Fibroblast of lung (primary cell): ENCODE results near the gene LRRC71. TPM values are rescaled to one million over a fixed set of nuclear protein-coding genes. Genes with fewer than 3 reads are reported as not detected.

Source experiments
- DNase-seq, 2 donors: peaks; one replicate each; pipeline versions ENCODE4 v3.0.0 to v3.0.0-alpha.2; 2010; ENCODE audit warnings: low read depth in 2 of 2
- H2AFZ ChIP-seq: 2 replicates; pipeline ENCODE4 v1.5.1; 2012; ENCODE audit warnings: low read length, control low read depth, inconsistent platforms
- H3K27ac ChIP-seq: 2 replicates; pipeline ENCODE4 v1.5.1; 2011; ENCODE audit warnings: low read length, control low read depth; ENCODE audit not compliant: insufficient read depth
- H3K27me3 ChIP-seq: 2 replicates; pipeline ENCODE4 v1.5.1; 2011; ENCODE audit warnings: mild to moderate bottlenecking, low read length; ENCODE audit not compliant: control insufficient read depth, insufficient read depth
- H3K36me3 ChIP-seq: 2 replicates; pipeline ENCODE4 v1.5.1; 2011; ENCODE audit warnings: low read length; ENCODE audit not compliant: control insufficient read depth, insufficient read depth
- H3K4me1 ChIP-seq: 2 replicates; pipeline ENCODE4 v1.5.1; 2011; ENCODE audit warnings: low read length; ENCODE audit not compliant: control insufficient read depth, insufficient read depth; ENCODE audit errors: extremely low read depth
- H3K4me2 ChIP-seq: 2 replicates; pipeline ENCODE4 v1.5.1; 2011; ENCODE audit warnings: low read length, control low read depth; ENCODE audit not compliant: insufficient read depth; ENCODE audit errors: extremely low read depth
- H3K4me3 ChIP-seq, 4 experiments: fragments of 200-600 bp in 1 of 4; sonication (generic) in 1 of 4; replicated peaks in 1 of 4; 2 replicates each; pipeline ENCODE4 v1.5.1; 2011 to 2016; ENCODE audit warnings: low read length in 4 of 4, low read depth in 3 of 4, mild to moderate bottlenecking in 3 of 4, control low read depth in 2 of 4, inconsistent platforms in 1 of 4, mixed read lengths in 1 of 4; ENCODE audit not compliant: insufficient read depth in 1 of 4; ENCODE audit errors: control extremely low read depth in 1 of 4
- H3K79me2 ChIP-seq: 2 replicates; pipeline ENCODE4 v1.5.1; 2012; ENCODE audit warnings: mild to moderate bottlenecking, low read length, inconsistent platforms; ENCODE audit not compliant: control insufficient read depth, insufficient read depth
- H3K9ac ChIP-seq: 2 replicates; pipeline ENCODE4 v1.5.1; 2011; ENCODE audit warnings: mild to moderate bottlenecking, low read length, control low read depth; ENCODE audit not compliant: insufficient read depth
- H3K9me3 ChIP-seq: 2 replicates; pipeline ENCODE4 v1.5.1; 2012; ENCODE audit warnings: low read depth, low read length; ENCODE audit not compliant: control insufficient read depth, insufficient read depth
- H4K20me1 ChIP-seq: 2 replicates; pipeline ENCODE4 v1.5.1; 2011; ENCODE audit warnings: low read length; ENCODE audit not compliant: control insufficient read depth, insufficient read depth; ENCODE audit errors: extremely low read depth
- CTCF ChIP-seq, 2 donors: IDR thresholded peaks in 1 of 2; conservative IDR thresholded peaks in 1 of 2; 1 replicate in 1 of 2; 2 replicates in 1 of 2; pipeline ENCODE4 v1.5.1; 2011 to 2012; ENCODE audit warnings: low read length in 2 of 2, control low read depth in 1 of 2, inconsistent platforms in 1 of 2, low read depth in 1 of 2, mild to moderate bottlenecking in 1 of 2
- EZH2 ChIP-seq: IDR thresholded peaks from 2 replicates; pipeline ENCODE4 v1.5.1; 2012; ENCODE audit warnings: low read length, control low read depth, mild to moderate bottlenecking; ENCODE audit errors: missing control alignments
- polyA plus RNA-seq, 2 donors: library from polyadenylated mRNA; depleted of rRNA in 1 of 2; stranded (reverse) in 1 of 2; unstranded in 1 of 2; fragments of >200 nt; gene quantifications; 2 replicates each; pipeline ENCODE4 v1.2.1, GENCODE V29; 2011 to 2012; ENCODE audit warnings: missing spikeins in 1 of 2
- total RNA-seq: library from RNA; depleted of rRNA; stranded (reverse); fragments of >200 nt; gene quantifications from 2 replicates; pipeline ENCODE4 v1.2.1, GENCODE V29; 2014

The LRRC71 gene
- total and polyA plus RNA-seq, 2 donors (not counting 1 experiment from before 2014, with no cell fraction given): 1.8 TPM; not detected in 1

- no peaks in the 10 kb centered on the region for H4K20me1 ChIP-seq
- no peak overlapping the region for H3K4me3 ChIP-seq
- TF ChIP-seq EZH2: no peak
- TF ChIP-seq CTCF (conservative IDR thresholded peaks at IDR 0.05 in 1 of 2, IDR thresholded peaks at IDR 0.05 in 1 of 2; ENCODE audit: low read depth in 1 of 2, low read length in 2 of 2): no peak
- no peaks in the 10 kb centered on the region for H3K79me2 ChIP-seq
- H3K4me1 ChIP-seq: no peaks in the 10 kb centered on the region
- no peak overlapping the region for H3K9ac ChIP-seq
- H3K36me3 ChIP-seq: peaks cover 21% of the 10 kb centered on the region
- no peaks in the 10 kb centered on the region for H3K9me3 ChIP-seq
- no peaks in the 10 kb centered on the region for H3K27me3 ChIP-seq
- H3K4me2 ChIP-seq: no peak overlapping the region
- no peak for DNase-seq
- no peak overlapping the region for H2AFZ ChIP-seq
- H3K27ac ChIP-seq: no peak overlapping the region
Observed at GRCh38 chr1:156958247-156958714, 37.8 kb downstream of the LRRC71 start.

- H2AFZ ChIP-seq: no peak overlapping the region
- no peaks in the 10 kb centered on the region for H3K4me1 ChIP-seq
- DNase-seq: peak in 1 of 2 donors; percentile 84
- no peaks in the 10 kb centered on the region for H4K20me1 ChIP-seq
- TF ChIP-seq EZH2 (no peak), CTCF (conservative IDR thresholded peaks at IDR 0.05 in 1 of 2, IDR thresholded peaks at IDR 0.05 in 1 of 2; ENCODE audit: low read depth in 1 of 2, low read length in 2 of 2) (no peak)
- H3K4me2 ChIP-seq: no peak overlapping the region
- H3K9me3 ChIP-seq: no peaks in the 10 kb centered on the region
- H3K4me3 ChIP-seq: no peak overlapping the region
- H3K27me3 ChIP-seq: no peaks in the 10 kb centered on the region
- peaks cover 21% of the 10 kb centered on the region for H3K36me3 ChIP-seq
- H3K9ac ChIP-seq: no peak overlapping the region
- H3K79me2 ChIP-seq: no peaks in the 10 kb centered on the region
- no peak overlapping the region for H3K27ac ChIP-seq
Observed at GRCh38 chr1:156959414-156959813, 39.0 kb downstream of the LRRC71 start.

- Histone ChIP-seq H3K4me3 (no peak overlapping the region), H3K27me3 (no peaks in the 10 kb centered on the region), H3K27ac (no peak overlapping the region), H3K4me1 (no peaks in the 10 kb centered on the region), H3K36me3 (peaks cover 21% of the 10 kb centered on the region), H3K79me2 (no peaks in the 10 kb centered on the region), H3K9ac (no peak overlapping the region), H3K9me3 (no peaks in the 10 kb centered on the region), H2AFZ (no peak overlapping the region), H4K20me1 (no peaks in the 10 kb centered on the region), H3K4me2 (no peak overlapping the region)
- TF ChIP-seq CTCF (conservative IDR thresholded peaks at IDR 0.05 in 1 of 2, IDR thresholded peaks at IDR 0.05 in 1 of 2; ENCODE audit: low read depth in 1 of 2, low read length in 2 of 2) (no peak), EZH2 (no peak)
- no peak for DNase-seq
Observed at GRCh38 chr1:156959925-156960324, 39.5 kb downstream of the LRRC71 start.
